MM.1S (cell line): ENCODE results near the gene SNRK.

Experiments
- DNase-seq: peaks from one replicate; pipeline ENCODE4 v3.0.0-alpha.2; 2015
- H2AFZ ChIP-seq: fragments of 300-600 bp; sonication (generic); 2 replicates; pipeline ENCODE4 v1.6.0; 2016; ENCODE audit warnings: antibody characterized with exemption, low read length
- H3F3A ChIP-seq: fragments of 300-600 bp; sonication (generic); 2 replicates; pipeline ENCODE4 v1.6.1; 2016; ENCODE audit warnings: mild to moderate bottlenecking, antibody characterized with exemption, low read length, moderate library complexity, mixed read lengths; ENCODE audit not compliant: insufficient read depth
- H3K27ac ChIP-seq: fragments of 300-600 bp; sonication (generic); 2 replicates; pipeline ENCODE4 v1.5.1; 2016; ENCODE audit warnings: mild to moderate bottlenecking, low read length
- H3K27me3 ChIP-seq: fragments of 300-600 bp; sonication (generic); replicated peaks from 2 replicates; pipeline ENCODE4 v1.6.0; 2016; ENCODE audit warnings: low read length; ENCODE audit not compliant: insufficient read depth
- H3K36me3 ChIP-seq: fragments of 300-600 bp; sonication (generic); replicated peaks from 2 replicates; pipeline ENCODE4 v1.6.1; 2016; ENCODE audit warnings: mild to moderate bottlenecking, low read length, mixed read lengths; ENCODE audit not compliant: insufficient read depth
- H3K4me1 ChIP-seq: fragments of 300-600 bp; sonication (generic); 2 replicates; pipeline ENCODE4 v1.6.1; 2016; ENCODE audit warnings: low read length, mixed read lengths
- H3K4me2 ChIP-seq: fragments of 300-600 bp; sonication (generic); 2 replicates; pipeline ENCODE4 v1.6.0; 2016; ENCODE audit warnings: low read depth, low read length
- H3K4me3 ChIP-seq: fragments of 300-600 bp; sonication (generic); 2 replicates; pipeline ENCODE4 v1.5.1; 2016; ENCODE audit warnings: low read length, mixed read lengths
- H3K79me2 ChIP-seq: fragments of 300-600 bp; sonication (generic); 2 replicates; pipeline ENCODE4 v1.6.1; 2016; ENCODE audit warnings: mixed run types, low read length, mixed read lengths
- H3K9ac ChIP-seq: fragments of 300-600 bp; sonication (generic); 2 replicates; pipeline ENCODE4 v1.6.1; 2016; ENCODE audit warnings: low read length, mixed read lengths
- H3K9me2 ChIP-seq: fragments of 300-600 bp; sonication (generic); replicated peaks from 2 replicates; pipeline ENCODE4 v1.6.1; 2016; ENCODE audit warnings: mild to moderate bottlenecking, low read length, mixed read lengths; ENCODE audit not compliant: insufficient read depth
- H3K9me3 ChIP-seq: fragments of 300-600 bp; sonication (generic); replicated peaks from 2 replicates; pipeline ENCODE4 v1.6.1; 2016; ENCODE audit warnings: mild to moderate bottlenecking, low read length, mixed read lengths; ENCODE audit not compliant: insufficient read depth
- H4K20me1 ChIP-seq: fragments of 300-600 bp; sonication (generic); 2 replicates; pipeline ENCODE4 v1.6.1; 2016; ENCODE audit warnings: mild to moderate bottlenecking, low read length, moderate library complexity, mixed read lengths; ENCODE audit not compliant: insufficient read depth
- EZH2 ChIP-seq: fragments of 300-600 bp; sonication (generic); optimal IDR thresholded peaks from 2 replicates; pipeline ENCODE3; 2017; ENCODE audit warnings: low read depth, mild to moderate bottlenecking, antibody characterized with exemption, low read length, mixed read lengths
- EZH2phosphoT487 ChIP-seq: fragments of 300-600 bp; sonication (generic); IDR thresholded peaks from 2 replicates; pipeline ENCODE4 v1.6.1; 2018; ENCODE audit warnings: antibody characterized with exemption, low read length
- TF ChIP-seq, protein P1 (sequence below): fragments of 300-600 bp; sonication (generic); IDR thresholded peaks from 2 replicates; pipeline ENCODE4 v1.5.1; 2016; ENCODE audit warnings: antibody characterized with exemption, low read length, mixed read lengths

The SNRK gene

DNA sequence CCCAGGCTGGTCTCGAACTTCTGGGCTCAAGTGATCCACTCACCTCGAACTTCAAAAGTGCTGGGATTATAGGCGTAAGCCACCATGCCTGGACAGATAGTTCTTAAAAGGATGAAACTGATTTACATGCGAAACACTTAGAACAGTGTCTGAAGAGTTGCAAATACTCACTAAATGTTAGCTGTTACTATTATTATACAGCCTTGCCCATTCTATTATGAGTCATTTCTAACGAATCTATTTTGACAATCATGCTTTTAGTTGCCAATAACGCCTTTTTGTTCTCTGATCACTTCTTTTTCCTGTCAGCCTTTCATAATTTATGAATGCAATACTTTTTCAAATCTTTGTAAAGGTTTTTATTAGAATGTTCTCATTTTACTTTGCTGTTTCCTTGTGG lies 112.7 kb downstream of the SNRK start:
- Histone ChIP-seq H3F3A (no peaks in the 10 kb centered on the region), H3K27me3 (no peaks in the 10 kb centered on the region), H4K20me1 (no peaks in the 10 kb centered on the region), H3K79me2 (no peaks in the 10 kb centered on the region), H3K27ac (no peak overlapping the region), H3K9me3 (no peaks in the 10 kb centered on the region), H2AFZ (no peak overlapping the region), H3K9me2 (no peaks in the 10 kb centered on the region), H3K36me3 (no peaks in the 10 kb centered on the region), H3K9ac (no peak overlapping the region), H3K4me2 (no peak overlapping the region), H3K4me3 (no peak overlapping the region), H3K4me1 (no peaks in the 10 kb centered on the region)
- TF ChIP-seq, protein P1, sequence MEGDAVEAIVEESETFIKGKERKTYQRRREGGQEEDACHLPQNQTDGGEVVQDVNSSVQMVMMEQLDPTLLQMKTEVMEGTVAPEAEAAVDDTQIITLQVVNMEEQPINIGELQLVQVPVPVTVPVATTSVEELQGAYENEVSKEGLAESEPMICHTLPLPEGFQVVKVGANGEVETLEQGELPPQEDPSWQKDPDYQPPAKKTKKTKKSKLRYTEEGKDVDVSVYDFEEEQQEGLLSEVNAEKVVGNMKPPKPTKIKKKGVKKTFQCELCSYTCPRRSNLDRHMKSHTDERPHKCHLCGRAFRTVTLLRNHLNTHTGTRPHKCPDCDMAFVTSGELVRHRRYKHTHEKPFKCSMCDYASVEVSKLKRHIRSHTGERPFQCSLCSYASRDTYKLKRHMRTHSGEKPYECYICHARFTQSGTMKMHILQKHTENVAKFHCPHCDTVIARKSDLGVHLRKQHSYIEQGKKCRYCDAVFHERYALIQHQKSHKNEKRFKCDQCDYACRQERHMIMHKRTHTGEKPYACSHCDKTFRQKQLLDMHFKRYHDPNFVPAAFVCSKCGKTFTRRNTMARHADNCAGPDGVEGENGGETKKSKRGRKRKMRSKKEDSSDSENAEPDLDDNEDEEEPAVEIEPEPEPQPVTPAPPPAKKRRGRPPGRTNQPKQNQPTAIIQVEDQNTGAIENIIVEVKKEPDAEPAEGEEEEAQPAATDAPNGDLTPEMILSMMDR = no peak
- no peak for TF ChIP-seq EZH2
- TF ChIP-seq EZH2phosphoT487 = no peak
- DNase-seq = no peak

GRCh38 chr3:43400167-43400566 lies 113.8 kb downstream of the SNRK start:
- H3K79me2 ChIP-seq = no peaks in the 10 kb centered on the region
- no peak overlapping the region for H3K4me3 ChIP-seq
- H3K27me3 ChIP-seq = no peaks in the 10 kb centered on the region
- H3K9me3 ChIP-seq = no peaks in the 10 kb centered on the region
- TF ChIP-seq EZH2 (no peak), EZH2phosphoT487 (no peak)
- TF ChIP-seq, protein P1 = no peak
- no peak overlapping the region for H3K27ac ChIP-seq
- no peaks in the 10 kb centered on the region for H4K20me1 ChIP-seq
- H3K9me2 ChIP-seq = no peaks in the 10 kb centered on the region
- no peak overlapping the region for H3K4me2 ChIP-seq
- no peak overlapping the region for H2AFZ ChIP-seq
- H3K36me3 ChIP-seq = no peaks in the 10 kb centered on the region
- DNase-seq = no peak
- H3K9ac ChIP-seq = no peak overlapping the region
- no peaks in the 10 kb centered on the region for H3F3A ChIP-seq
- H3K4me1 ChIP-seq = no peaks in the 10 kb centered on the region
